Endometrial microvascular endothelial cells (primary cell): Measurements from ENCODE around the gene TIPRL. TPM values are rescaled to one million over a fixed set of nuclear protein-coding genes. Genes with fewer than 3 reads are reported as not detected.
"Not testable (repeated sequence)": the region's sequence is repeated elsewhere in the genome, so short reads cannot be mapped to it uniquely, and the experiment has no call there.

Experiments
- in situ Hi-C: cut with HindIII; loops from 2 replicates; pipeline ENCODE4 v1.10.0; 2017; ENCODE audit warnings: low sequenced_read_pairs, low pct_unique_long_range_greater_than_20kb; ENCODE audit errors: inconsistent ontology term
- total RNA-seq: library from RNA; depleted of rRNA; stranded (reverse); fragments of >200 nt; gene quantifications from one replicate; pipeline ENCODE4 v1.2.3, GENCODE V29; 2015; ENCODE audit errors: inconsistent ontology term

The TIPRL gene
- 29.9 TPM for total RNA-seq

DNA sequence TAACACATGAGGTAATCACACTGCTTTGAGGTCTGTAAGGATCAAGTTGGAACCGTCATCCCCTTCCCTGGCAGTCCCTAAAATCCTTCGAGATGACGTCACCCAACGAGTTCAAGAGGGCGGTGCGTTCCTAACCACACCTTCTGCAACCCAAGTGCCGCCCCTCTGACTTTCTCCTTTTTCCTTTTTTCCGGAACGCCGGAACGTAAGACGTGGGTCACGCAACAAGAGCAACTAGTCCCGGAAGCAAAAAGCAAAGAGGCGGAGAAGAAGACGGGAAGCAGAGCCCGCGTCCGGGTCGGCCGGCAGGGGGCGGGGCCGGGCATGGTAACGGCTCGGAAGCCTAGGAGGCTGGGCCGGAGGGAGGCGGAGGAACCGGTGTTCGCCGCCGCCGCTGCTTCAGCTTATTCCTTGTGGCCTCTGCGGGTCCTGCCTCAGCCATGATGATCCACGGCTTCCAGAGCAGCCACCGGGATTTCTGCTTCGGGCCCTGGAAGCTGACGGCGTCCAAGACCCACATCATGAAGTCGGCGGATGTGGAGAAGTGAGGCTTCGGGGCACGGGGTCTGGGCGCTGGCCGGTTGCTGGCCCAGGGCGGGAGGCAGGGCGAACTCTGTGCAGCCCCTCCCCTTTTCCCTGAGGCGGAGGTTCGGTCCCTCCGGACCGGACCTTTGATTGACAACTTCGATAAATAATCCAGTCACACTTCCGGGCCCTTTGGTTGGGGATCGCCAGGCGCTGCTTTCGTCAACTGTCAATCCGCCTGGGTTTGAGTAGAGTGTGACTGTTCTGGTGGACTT lies at the start of gene TIPRL:
Gene TIPRL (plus strand): TSS at position 325 of the 800 bp plus-strand sequence. CDS start 116 bp downstream, at position 441.
- in situ Hi-C loops: no loop called here

DNA sequence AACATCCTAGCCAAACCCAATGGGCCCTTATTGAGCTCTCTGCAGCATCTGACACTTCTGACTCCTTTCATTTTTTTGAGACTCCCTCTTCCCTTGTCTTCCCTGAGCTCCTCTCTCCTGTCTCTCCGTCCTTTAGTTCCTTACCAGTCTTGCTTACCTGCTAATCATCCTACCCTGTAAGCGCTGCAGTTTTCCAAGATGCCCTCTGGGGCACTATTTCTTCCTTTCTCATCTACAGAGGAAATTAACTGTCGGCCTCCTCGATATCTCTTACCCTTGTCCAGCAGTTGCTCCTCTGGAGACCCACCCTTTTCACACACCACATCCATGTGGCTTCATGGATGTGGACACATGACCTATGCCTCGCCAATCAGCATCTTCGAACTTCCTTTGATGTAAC lies 48.8 kb upstream of the TIPRL start:
- in situ Hi-C loops: no loop called here

DNA sequence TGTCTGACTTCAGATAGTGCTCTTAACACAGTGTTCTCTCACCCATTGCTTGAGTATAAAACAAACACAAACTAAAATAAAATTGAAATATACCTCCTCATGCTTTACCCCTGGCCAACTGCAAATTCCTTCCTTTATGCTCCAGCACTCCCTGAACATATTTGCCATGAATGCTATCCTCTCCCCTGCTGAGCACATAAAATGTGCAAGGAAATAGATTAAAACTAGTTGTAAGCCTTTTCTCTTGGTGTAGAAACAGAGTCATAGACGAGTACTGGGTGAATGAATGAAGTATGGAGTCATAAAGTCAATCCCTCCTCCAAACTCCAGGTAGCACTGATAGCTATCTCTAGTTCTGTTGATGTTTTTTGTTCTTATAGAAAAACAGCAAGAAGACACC lies 44.6 kb upstream of the TIPRL start:
- in situ Hi-C loops: no loop called here

DNA sequence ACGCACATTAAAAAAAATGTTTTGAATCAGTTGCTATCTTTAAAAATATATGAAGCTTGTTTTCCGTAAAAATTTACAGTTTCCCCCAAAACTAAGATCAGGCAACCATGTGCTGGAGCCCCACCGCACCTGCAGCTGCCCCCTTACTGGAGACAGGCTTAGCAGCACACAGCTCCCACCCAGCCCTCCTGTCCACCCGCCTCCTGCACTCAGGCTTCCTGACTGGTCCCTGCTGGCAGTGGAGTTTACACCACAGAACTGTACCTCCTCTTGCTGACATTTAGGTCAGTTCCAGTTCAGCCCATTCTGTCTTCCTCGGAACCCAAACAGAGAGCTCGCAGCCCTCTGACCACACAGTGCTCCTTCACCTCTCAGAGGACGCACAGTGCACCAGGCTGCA lies 44.1 kb upstream of the TIPRL start:
- in situ Hi-C loops: no loop called here

DNA sequence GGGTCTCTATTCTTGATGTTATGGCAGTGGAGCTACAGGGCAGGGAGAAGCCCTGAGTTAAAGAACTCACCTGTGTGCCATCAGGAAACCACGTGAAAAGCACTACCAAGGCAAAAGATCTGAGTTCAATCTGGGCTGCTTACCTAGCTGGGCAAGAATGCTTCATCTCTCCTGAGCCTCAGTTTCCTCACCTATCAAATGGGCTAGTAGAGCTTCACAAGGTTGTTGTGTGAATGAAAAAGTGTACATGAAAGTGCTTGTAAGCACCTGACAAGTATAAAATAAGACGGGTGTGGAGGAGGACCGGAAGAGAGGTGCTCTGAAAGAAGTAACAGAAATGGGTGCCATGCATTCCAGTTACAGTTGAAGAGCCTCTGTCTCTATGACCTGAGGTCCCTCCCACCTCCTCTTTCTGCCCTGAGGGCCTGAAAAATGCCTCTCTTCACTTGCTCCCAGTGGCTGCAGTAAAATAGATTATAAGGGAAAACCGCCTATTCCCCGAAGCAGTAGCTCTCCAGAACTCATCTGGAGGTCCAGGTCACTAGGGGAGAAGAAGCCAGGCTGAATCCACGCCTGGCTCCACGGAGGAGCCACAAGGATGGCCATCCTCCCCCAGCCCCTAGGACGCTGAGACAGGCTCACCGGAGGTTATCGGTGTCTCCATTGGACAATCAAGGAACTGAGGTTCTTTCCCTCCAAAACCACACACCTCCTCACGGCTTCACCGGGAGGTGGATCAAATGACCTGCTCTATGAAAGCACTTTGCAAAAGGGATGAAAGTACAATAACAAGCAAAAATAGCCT lies 43.4 kb upstream of the TIPRL start:
- in situ Hi-C loops: no loop called here

DNA sequence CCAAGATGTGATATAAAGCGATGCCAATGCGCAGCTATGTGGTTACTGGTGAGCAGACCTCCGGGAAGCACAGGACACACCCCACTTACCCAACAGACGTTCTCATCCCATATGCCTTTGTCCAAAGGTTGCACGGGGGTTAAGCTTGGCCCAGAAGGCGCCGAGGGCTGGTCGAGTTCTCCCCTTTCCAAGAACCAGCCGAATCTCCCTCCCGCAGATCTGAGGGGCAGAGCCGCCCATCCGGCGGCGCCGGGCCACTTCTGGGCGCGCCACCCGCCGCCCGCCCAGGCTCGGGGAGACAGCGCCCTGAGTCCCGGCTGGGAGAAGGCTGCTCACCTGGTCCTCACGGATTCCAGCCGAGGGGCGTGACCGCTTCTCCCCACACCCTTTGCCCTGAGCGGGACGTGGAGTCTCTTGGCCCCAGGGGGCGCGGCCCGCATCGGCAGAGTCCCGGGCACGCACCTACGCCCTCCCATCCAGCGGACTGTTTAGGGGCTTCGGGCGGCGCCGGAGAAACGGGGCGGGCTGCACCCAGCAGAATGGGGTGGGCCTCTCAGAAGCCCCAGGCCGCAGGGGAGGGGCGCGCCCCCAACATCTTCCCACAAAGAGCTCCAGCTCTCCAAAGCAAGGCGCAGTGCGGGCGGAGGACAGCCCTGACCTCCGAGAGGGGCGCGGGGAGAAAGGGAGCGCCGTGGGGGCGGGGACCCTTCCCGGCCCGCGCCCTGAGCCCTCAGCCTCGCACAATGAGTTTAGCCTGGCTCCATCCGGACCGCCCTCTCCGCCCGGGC lies 42.6 kb upstream of the TIPRL start:
- in situ Hi-C loops: no loop called here

DNA sequence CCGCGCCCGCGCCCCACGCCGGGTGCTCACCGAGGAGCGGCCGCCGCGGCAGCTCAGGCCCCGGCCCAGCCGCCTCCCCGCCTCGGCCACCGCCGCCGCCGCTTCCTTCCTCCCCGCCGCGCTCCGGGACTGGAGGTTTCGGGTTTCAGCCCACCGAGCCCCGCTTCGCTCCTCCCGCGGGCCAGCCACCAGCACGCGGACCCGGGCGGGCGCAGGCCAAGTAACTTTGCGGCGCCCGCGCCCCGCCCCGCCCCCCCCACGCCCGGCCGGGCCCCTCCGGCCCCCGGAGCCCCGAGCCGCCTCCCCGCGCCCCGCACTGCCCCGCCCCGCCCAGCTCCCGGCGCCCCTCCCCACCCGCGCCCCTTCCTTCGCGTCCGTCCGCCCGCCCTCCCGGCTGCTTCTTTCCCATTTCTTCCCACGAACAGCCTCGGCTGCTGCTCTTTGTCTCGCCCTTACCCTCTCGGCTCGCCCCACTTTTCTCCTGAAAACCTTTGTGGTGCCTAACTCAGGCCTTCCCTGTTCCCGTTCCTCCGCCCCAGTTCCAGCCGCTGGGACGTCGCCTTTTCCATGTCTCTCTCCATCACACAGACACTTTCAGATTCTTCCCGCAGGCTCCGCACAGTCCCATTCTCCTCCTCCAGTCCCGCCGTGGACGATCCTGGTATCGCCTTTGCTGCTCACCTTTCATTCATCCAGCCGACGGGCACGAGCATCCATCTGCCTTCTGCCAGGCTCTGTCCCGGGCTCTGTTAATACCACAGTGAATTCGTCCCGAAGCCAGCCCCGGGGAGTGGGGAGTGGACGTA lies 41.9 kb upstream of the TIPRL start, which contains the start of gene GPR161:
Gene GPR161 (minus strand): TSS at position 222 of the 806 bp plus-strand sequence. CDS start 32,080 bp downstream, outside the sequence.
- in situ Hi-C loops: no loop called here

DNA sequence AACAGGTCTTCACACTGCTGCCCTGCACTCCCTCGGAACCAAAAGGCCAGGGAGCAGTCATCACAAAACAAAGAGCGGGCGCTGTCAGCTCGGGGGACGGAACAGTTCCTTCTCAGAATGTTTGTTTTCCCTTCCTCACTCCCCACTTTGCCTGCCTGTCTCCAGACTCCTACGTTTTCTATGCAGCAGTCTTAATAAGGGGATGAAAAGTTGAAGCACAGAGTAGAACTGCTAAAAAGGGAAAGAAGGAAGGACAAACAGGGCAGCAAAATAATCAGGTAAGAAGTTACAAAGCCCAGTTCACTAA lies 41.3 kb upstream of the TIPRL start:
- in situ Hi-C loops: no loop called here

DNA sequence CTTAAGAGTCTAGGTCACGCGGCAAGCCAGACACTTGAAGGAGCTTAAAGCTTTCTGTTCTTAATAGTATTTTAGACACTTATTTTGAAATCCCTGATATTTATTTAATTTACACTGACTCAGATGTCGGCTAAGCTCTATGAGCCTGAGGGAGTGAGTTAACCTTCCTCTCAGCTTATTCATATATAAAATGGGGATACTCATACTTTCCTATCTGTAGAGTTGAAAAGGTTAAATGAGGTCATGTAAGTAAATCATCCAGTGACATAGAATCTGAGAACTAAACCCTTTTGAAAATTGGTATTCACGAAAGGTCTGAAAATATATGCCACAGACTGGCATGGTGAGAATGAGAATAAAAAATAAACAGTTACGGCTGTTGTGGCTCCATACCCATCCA lies 40.6 kb upstream of the TIPRL start:
- in situ Hi-C loops: no loop called here

DNA sequence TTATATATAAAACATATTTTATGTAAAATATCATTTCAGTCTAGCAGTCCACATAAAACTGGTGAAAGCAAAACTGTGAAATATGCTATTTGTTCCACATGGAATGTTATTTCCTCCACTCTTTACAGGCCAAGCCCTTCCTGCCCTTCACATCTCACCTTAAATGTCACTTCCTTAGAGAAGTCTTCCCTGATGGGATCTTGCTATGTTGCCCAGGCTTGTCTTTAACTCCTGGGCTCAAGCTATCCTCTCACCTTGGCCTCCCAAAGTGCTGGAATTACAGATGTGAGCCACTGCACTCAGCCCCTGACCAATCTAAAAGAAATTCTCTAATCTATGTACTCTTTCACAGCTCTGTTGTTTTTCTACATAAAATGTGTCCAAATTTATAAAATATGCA lies 39.7 kb upstream of the TIPRL start:
- in situ Hi-C loops: no loop called here

DNA sequence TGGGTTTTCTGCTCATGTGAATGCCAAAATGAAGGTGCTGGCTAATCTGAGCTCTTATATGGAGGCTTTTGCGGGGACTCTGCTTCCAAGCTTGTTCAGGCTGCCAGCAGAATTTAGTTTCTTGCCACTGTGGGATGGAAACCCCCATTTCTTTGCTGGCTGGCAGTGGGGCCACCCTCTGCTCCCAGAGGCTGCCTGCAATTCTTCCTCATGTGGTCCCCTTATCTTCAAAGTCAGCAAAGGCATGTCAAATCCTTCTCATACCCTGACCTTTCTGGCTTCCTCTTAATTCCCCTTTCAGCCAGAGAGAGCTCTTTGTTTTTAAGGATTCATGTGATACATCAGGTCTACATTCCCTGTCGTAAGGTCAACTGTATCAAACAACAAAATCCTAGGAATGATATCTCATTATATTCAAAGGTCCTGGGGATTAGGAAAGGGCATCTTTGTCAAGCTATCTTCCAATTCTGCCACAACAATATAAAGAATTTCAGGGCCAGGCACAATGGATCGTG lies 36.8 kb upstream of the TIPRL start:
- in situ Hi-C loops: no loop called here

DNA sequence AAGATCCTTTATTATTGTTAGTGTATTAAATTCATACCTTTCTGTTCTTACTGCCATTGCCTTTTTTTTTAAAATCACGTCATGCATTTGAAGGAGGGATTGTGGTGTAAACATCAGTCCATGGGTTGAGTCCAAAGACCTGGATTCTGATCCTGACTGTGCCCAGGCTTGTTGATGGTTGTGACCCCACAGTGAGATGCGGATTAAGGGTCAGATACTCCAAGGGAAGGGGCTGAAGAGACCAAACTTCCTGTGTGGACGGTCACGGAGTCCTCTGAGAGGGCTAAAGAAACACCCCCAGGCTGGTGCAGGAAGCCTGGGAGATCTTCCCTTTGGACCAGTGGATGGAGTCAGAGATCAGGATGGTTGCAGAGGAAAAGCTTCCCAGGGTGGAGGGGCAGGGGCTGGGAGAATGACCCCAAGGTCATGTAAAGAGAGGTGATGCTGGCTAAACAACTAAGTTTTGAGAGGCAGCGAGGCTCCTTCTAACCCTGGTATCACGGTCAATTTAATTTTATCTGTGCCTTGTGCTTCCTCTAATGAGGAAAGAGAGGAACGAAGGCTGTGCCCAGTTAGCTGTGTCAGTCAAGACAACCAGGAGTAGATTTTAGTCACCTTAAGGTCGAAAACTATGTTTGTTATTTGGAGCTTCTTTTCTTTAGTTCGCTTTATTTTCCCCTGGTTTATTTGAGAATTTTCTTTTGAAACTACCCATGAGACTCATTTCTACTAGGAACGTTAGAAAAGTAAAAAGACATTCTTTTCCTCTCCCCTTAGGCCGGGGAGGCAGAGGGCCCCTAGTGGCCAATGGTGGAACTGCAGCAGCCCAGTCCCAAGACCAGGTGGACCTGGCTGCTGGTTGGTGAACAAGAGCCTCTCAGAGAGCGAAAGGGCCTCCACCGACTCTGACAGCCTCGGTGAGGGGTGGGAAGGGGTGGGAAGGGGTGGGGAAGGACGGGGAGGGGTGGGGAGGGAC lies 33.3 kb upstream of the TIPRL start:
- in situ Hi-C loops: no loop called here

DNA sequence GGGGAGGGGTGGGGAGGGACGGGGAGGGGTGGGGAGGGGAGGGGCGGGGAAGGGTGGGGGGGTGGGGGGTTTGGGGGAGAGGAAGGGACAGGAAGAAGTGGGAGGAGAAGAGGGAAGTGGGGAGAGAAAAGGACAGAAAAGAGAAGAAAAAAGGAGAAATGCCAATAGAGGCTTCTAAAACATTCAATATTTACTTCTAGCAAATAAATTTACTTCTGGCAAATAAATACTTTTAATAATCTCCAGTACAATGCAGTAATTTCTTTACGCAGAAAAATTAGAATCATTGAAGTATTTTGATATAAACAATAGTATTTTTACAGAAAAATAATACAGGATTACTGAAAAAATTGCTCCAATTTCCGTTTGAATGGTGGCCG lies 32.6 kb upstream of the TIPRL start:
- in situ Hi-C loops: no loop called here

DNA sequence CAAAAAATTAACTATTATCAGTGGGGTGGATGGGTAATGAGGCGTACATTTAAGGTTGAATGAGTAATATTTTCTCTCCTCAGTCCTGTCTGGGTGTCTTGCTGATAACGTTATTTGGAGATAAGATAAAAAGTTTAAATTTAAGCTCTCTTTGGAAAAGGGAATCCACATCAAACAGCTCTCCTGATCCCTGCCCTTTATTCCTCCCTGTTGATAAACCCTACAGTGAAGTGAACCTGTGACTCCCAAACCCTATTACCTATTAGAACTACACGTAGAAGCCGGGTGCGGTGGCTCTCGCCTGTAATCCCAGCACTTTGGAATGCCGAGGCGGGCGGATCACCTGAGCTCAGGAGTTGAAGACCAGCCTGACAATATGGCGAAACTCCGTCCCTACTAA lies 32.1 kb upstream of the TIPRL start:
- in situ Hi-C loops: no loop called here

DNA sequence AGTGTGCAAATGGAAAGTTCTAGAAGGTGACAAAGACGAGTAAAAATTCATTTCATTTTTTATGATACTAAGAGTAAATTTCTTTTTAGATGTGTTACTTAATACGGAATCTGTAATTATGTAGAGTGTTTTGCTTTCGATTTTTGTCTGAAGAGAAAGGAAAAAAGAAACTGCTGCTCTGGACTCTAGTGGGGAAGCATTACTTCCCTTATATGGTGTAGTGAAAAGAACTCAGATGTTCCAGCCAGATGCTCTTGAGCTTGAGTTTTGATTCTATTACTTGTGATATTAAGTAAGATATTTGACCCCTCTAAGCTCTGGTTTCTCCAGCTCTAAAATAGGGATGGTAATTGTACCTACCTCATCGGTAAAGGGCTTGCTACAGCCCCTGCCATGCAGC lies 29.8 kb upstream of the TIPRL start:
- in situ Hi-C loops: no loop called here

DNA sequence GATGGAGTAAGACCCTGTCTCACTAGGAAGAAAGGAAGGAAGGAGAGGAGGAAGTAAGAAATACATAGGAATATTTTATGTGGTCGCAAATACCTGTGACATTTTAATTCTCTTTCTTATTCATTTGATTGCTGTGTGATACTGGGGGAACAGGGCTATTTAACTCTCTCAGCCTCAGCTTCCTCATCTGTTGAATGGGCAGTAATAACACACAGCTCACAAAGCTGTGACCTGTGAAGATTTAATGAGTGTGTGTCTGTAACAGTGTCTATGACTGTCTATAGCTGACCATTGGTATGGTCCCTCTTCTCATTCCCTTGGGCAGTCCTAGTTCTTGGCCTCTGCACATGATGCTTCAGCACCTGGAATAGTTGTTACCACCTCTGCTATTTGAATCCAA lies 28.5 kb upstream of the TIPRL start:
- in situ Hi-C loops: no loop called here

DNA sequence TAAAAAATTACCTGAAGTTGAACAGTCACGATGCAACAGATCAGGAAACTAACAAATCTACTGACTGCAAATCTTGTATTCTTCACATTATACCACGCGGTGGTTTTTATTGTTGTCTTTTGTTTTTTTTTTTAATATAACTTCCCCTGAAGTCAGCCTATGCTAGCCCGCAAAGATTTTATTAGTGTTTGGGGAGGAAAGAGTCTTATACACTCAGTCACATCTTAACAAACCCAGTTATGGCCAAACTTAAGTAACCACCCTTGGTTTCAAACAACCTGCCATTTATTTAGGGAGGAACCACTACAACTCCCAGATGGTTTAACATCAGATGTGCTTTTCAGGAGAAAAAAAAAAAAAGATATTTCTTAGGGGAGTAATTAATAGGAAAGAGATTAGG lies 26.8 kb upstream of the TIPRL start:
- in situ Hi-C loops: no loop called here

DNA sequence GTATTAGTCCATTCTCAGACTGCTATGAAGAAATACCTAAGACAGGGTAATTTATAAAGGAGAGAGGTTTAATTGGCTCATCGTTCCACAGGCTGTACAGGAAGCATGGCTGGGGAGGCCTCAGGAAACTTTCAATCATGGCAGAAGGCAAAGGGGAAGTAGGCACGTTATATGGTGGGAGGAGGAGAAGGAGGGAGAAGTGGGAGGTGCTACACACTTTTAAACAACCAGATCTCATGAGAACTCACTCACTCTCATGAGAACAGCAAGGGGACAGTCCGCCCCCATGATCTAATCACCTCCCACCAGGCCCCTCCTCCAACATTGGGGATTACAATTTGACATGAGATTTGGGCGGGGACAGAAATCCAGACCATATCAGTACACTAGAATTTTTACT lies 24.1 kb upstream of the TIPRL start:
- in situ Hi-C loops: not testable (repeated sequence)
